Loucy (cell line): ENCODE measurements around the gene HECTD3.

Experiments
- H2AFZ ChIP-seq: fragments of 200-600 bp; sonication (generic); 2 replicates; pipeline ENCODE4 v1.6.0; 2016; ENCODE audit warnings: antibody characterized with exemption, mild to moderate bottlenecking, low read length, moderate library complexity
- H3F3A ChIP-seq: fragments of 200-600 bp; 2 replicates; pipeline ENCODE4 v1.6.0; 2016; ENCODE audit warnings: antibody characterized with exemption, low read depth, mild to moderate bottlenecking
- H3K27me3 ChIP-seq: fragments of 200-600 bp; sonication (generic); 2 replicates; pipeline ENCODE4 v1.6.1; 2014; ENCODE audit warnings: low read length, mild to moderate bottlenecking; ENCODE audit not compliant: insufficient read depth, poor library complexity, severe bottlenecking
- H3K36me3 ChIP-seq: fragments of 200-600 bp; sonication (generic); 2 replicates; pipeline ENCODE4 v1.6.1; 2016; ENCODE audit warnings: low read length; ENCODE audit not compliant: insufficient read depth
- H3K4me1 ChIP-seq: fragments of 200-600 bp; sonication (generic); 2 replicates; pipeline ENCODE4 v1.5.1; 2014; ENCODE audit warnings: low read length, mild to moderate bottlenecking; ENCODE audit not compliant: insufficient read depth, poor library complexity, severe bottlenecking
- H3K4me2 ChIP-seq: fragments of 200-600 bp; sonication (generic); 2 replicates; pipeline ENCODE4 v1.6.0; 2014; ENCODE audit warnings: antibody characterized with exemption, low read length, low read depth, mild to moderate bottlenecking; ENCODE audit not compliant: poor library complexity, severe bottlenecking
- H3K4me3 ChIP-seq: fragments of 200-600 bp; sonication (generic); 2 replicates; pipeline ENCODE4 v1.5.1; 2014; ENCODE audit warnings: low read length, mild to moderate bottlenecking, mixed read lengths; ENCODE audit not compliant: poor library complexity, severe bottlenecking
- H3K79me2 ChIP-seq: fragments of 200-600 bp; sonication (generic); 2 replicates; pipeline ENCODE4 v1.6.1; 2014; ENCODE audit warnings: low read length; ENCODE audit not compliant: insufficient read depth
- H3K9ac ChIP-seq: fragments of 200-600 bp; sonication (generic); 2 replicates; pipeline ENCODE4 v1.6.0; 2014; ENCODE audit warnings: mild to moderate bottlenecking, low read depth, low read length, moderate library complexity; ENCODE audit not compliant: poor library complexity, severe bottlenecking
- H3K9me2 ChIP-seq: fragments of 200-600 bp; sonication (generic); replicated peaks from 2 replicates; pipeline ENCODE4 v1.6.1; 2016; ENCODE audit warnings: low read depth, low read length, mixed read lengths
- H3K9me3 ChIP-seq: fragments of 200-600 bp; sonication (generic); 2 replicates; pipeline ENCODE4 v1.6.1; 2014; ENCODE audit warnings: mild to moderate bottlenecking, antibody characterized with exemption, low read length, low read depth; ENCODE audit not compliant: insufficient read depth
- H4K20me1 ChIP-seq: fragments of 200-600 bp; sonication (generic); 2 replicates; pipeline ENCODE4 v1.6.0; 2014; ENCODE audit warnings: antibody characterized with exemption, low read length, mild to moderate bottlenecking; ENCODE audit not compliant: insufficient read depth, poor library complexity, severe bottlenecking
- CTCF ChIP-seq: fragments of 200-600 bp; sonication (generic); conservative IDR thresholded peaks from 2 replicates; pipeline ENCODE4 v1.5.1; 2014; ENCODE audit warnings: mild to moderate bottlenecking, antibody characterized with exemption, low read length
- EZH2phosphoT487 ChIP-seq: fragments of 200-600 bp; IDR thresholded peaks from 2 replicates; pipeline ENCODE4 v1.6.1; 2018; ENCODE audit warnings: antibody characterized with exemption, mild to moderate bottlenecking, moderate library complexity, borderline replicate concordance

The HECTD3 gene

GRCh38 chr1:45010855-45011811, at the start of gene HECTD3:
HECTD3 (minus strand) TSS chr1:45011324; CDS start chr1:45011257, 67 bp downstream.
- Histone ChIP-seq H3K79me2 (peaks cover 12% of the 10 kb centered on the region), H3K36me3 (peaks cover 8% of the 10 kb centered on the region; the same call in 1 of the 2 replicates), H3K4me1 (peaks cover 33% of the 10 kb centered on the region), H3F3A (no peaks in the 10 kb centered on the region), H3K9ac (peak within 1 kb of the TSS; percentile 79), H2AFZ (peak within 1 kb of the TSS; percentile 98), H4K20me1 (no peaks in the 10 kb centered on the region), H3K4me2 (peak within 1 kb of the TSS; percentile 98), H3K9me2 (no peaks in the 10 kb centered on the region), H3K4me3 (peak within 1 kb of the TSS; percentile 86), H3K9me3 (no peaks in the 10 kb centered on the region), H3K27me3 (no peaks in the 10 kb centered on the region)
- TF ChIP-seq EZH2phosphoT487 (no peak), CTCF (no peak)

- Histone ChIP-seq H3K79me2 (no peaks in the 10 kb centered on the region), H3K4me1 (no peaks in the 10 kb centered on the region), H3F3A (no peaks in the 10 kb centered on the region), H3K27me3 (no peaks in the 10 kb centered on the region), H2AFZ (no peak overlapping the region), H3K9me2 (no peaks in the 10 kb centered on the region), H4K20me1 (no peaks in the 10 kb centered on the region), H3K4me3 (no peak overlapping the region), H3K9me3 (no peaks in the 10 kb centered on the region), H3K9ac (no peak overlapping the region), H3K4me2 (no peak overlapping the region), H3K36me3 (peaks cover 10% of the 10 kb centered on the region; the same call in 1 of the 2 replicates)
- TF ChIP-seq EZH2phosphoT487: no peak
- no peak for TF ChIP-seq CTCF
Measured at GRCh38 chr1:45059829-45060228, 48.7 kb upstream of the HECTD3 start.

- Histone ChIP-seq H3K4me2 (no peak overlapping the region), H3K79me2 (no peaks in the 10 kb centered on the region), H2AFZ (no peak overlapping the region), H3K9me2 (no peaks in the 10 kb centered on the region), H4K20me1 (no peaks in the 10 kb centered on the region), H3K4me1 (no peaks in the 10 kb centered on the region), H3F3A (no peaks in the 10 kb centered on the region), H3K36me3 (peaks cover 10% of the 10 kb centered on the region; the same call in 1 of the 2 replicates), H3K4me3 (no peak overlapping the region), H3K27me3 (no peaks in the 10 kb centered on the region), H3K9ac (no peak overlapping the region), H3K9me3 (no peaks in the 10 kb centered on the region)
- TF ChIP-seq EZH2phosphoT487 (no peak), CTCF (no peak)
Measured at GRCh38 chr1:45057542-45057941, 46.4 kb upstream of the HECTD3 start.
